SK-N-SH treated with all-trans-retinoic acid at 6 μM for 48 hours (cell line): Measurements from ENCODE around the gene TOE1.

Experiments
- ATAC-seq: fragments of 200-7000 bp; cut with Tn5 transposase; 3 replicates; pipeline ENCODE4 v1.9.1; 2020; ENCODE audit warnings: mild to moderate bottlenecking, moderate library complexity
- ARNTL ChIP-seq: fragments of 450-650 bp; formaldehyde crosslinking; IDR thresholded peaks from 2 replicates; pipeline ENCODE4 v1.5.0; 2020; ENCODE audit warnings: low read depth, mild to moderate bottlenecking, moderate library complexity, borderline replicate concordance
- BACH2 ChIP-seq: fragments of 250-450 bp; sonication (Bioruptor Pico); IDR thresholded peaks from 2 replicates; pipeline ENCODE4 v1.9.0; 2021; ENCODE audit warnings: mild to moderate bottlenecking, borderline replicate concordance
- CREB5 ChIP-seq: fragments of 250-450 bp; sonication (Bioruptor Pico); IDR thresholded peaks from 2 replicates; pipeline ENCODE4 v1.5.1; 2020; ENCODE audit warnings: low read depth, mild to moderate bottlenecking, moderate library complexity
- CSDC2 ChIP-seq: fragments of 250-450 bp; sonication (Bioruptor Pico); IDR thresholded peaks from 2 replicates; pipeline ENCODE4 v1.5.0; 2020; ENCODE audit warnings: mild to moderate bottlenecking, moderate library complexity
- ESRRG ChIP-seq: fragments of 250-450 bp; sonication (Bioruptor Pico); IDR thresholded peaks from 2 replicates; pipeline ENCODE4 v1.6.1; 2021; ENCODE audit warnings: mild to moderate bottlenecking
- GLIS3 ChIP-seq: fragments of 250-450 bp; sonication (Bioruptor Pico); IDR thresholded peaks from 2 replicates; pipeline ENCODE4 v1.5.0; 2020; ENCODE audit warnings: mild to moderate bottlenecking, moderate library complexity
- ISL1 ChIP-seq: fragments of 250-450 bp; sonication (Bioruptor Pico); IDR thresholded peaks from 2 replicates; pipeline ENCODE4 v2.1.2; 2022; ENCODE audit warnings: mild to moderate bottlenecking, moderate library complexity
- OSR1 ChIP-seq: fragments of 250-450 bp; sonication (Bioruptor Pico); IDR thresholded peaks from 2 replicates; pipeline ENCODE4 v1.8.0; 2022; ENCODE audit warnings: moderate library complexity, mild to moderate bottlenecking, inconsistent platforms
- PPARA ChIP-seq: fragments of 250-450 bp; sonication (Bioruptor Pico); IDR thresholded peaks from 2 replicates; pipeline ENCODE4 v1.5.0; 2020; ENCODE audit warnings: mild to moderate bottlenecking, borderline replicate concordance
- RARB ChIP-seq: fragments of 250-450 bp; sonication (Bioruptor Pico); IDR thresholded peaks from 2 replicates; pipeline ENCODE4 v1.8.0; 2021; ENCODE audit warnings: mild to moderate bottlenecking, moderate library complexity
- SNAI2 ChIP-seq: fragments of 250-450 bp; sonication (Bioruptor Pico); IDR thresholded peaks from 2 replicates; pipeline ENCODE4 v1.5.0; 2020; ENCODE audit warnings: mild to moderate bottlenecking, moderate library complexity
- TCF4 ChIP-seq: fragments of 250-450 bp; sonication (Bioruptor Pico); IDR thresholded peaks from 2 replicates; pipeline ENCODE4 v1.8.0; 2021; ENCODE audit warnings: mild to moderate bottlenecking, moderate library complexity, borderline replicate concordance
- TOX ChIP-seq: fragments of 250-450 bp; sonication (Bioruptor Pico); IDR thresholded peaks from 2 replicates; pipeline ENCODE4 v1.8.0; 2021; ENCODE audit warnings: mild to moderate bottlenecking, moderate library complexity, borderline replicate concordance
- ZC3H10 ChIP-seq: fragments of 250-450 bp; sonication (Bioruptor Pico); IDR thresholded peaks from 2 replicates; pipeline ENCODE4 v1.5.1; 2021; ENCODE audit warnings: mild to moderate bottlenecking, moderate library complexity
- ZFP3 ChIP-seq: fragments of 250-450 bp; sonication (Bioruptor Pico); IDR thresholded peaks from 2 replicates; pipeline ENCODE4 v1.5.0; 2020; ENCODE audit warnings: mild to moderate bottlenecking, moderate library complexity
- ZFP30 ChIP-seq: fragments of 450-650 bp; formaldehyde crosslinking; IDR thresholded peaks from 2 replicates; pipeline ENCODE4 v1.5.0; 2022; ENCODE audit warnings: mild to moderate bottlenecking, moderate library complexity
- ZNF565 ChIP-seq: fragments of 450-650 bp; formaldehyde crosslinking; conservative IDR thresholded peaks from 2 replicates; pipeline ENCODE4 v1.5.0; 2020; ENCODE audit warnings: low read depth, mild to moderate bottlenecking, moderate library complexity
- ZNF70 ChIP-seq: fragments of 450-650 bp; formaldehyde crosslinking; IDR thresholded peaks from 2 replicates; pipeline ENCODE4 v1.5.0; 2020; ENCODE audit warnings: mild to moderate bottlenecking, moderate library complexity
- ZNF8 ChIP-seq: fragments of 450-650 bp; formaldehyde crosslinking; IDR thresholded peaks from 2 replicates; pipeline ENCODE4 v1.5.0; 2020; ENCODE audit warnings: mild to moderate bottlenecking, moderate library complexity
- TF ChIP-seq, protein P1 (sequence below): fragments of 250-450 bp; sonication (Bioruptor Pico); IDR thresholded peaks from 2 replicates; pipeline ENCODE4 v1.8.0; 2020; ENCODE audit warnings: mild to moderate bottlenecking, moderate library complexity, borderline replicate concordance
- TF ChIP-seq, protein P2 (sequence below): fragments of 250-450 bp; sonication (Bioruptor Pico); IDR thresholded peaks from 2 replicates; pipeline ENCODE4 v1.5.0; 2020; ENCODE audit warnings: mild to moderate bottlenecking, moderate library complexity
- TF ChIP-seq, protein P3 (sequence below): fragments of 250-450 bp; sonication (Bioruptor Pico); IDR thresholded peaks from 2 replicates; pipeline ENCODE4 v1.5.1; 2021; ENCODE audit warnings: mild to moderate bottlenecking, moderate library complexity

The TOE1 gene

GRCh38 chr1:45314266-45314665 is 25.7 kb upstream of the TOE1 start:
- no peak for TF ChIP-seq ZNF8
- TF ChIP-seq ARNTL (CRISPR knock-in tag), result no peak
- no peak for TF ChIP-seq BACH2 (CRISPR knock-in tag)
- no peak for TF ChIP-seq CREB5 (CRISPR knock-in tag)
- no peak for TF ChIP-seq PPARA (CRISPR knock-in tag)
- TF ChIP-seq GLIS3, result no peak
- no peak for TF ChIP-seq CSDC2 (CRISPR knock-in tag)
- no peak for TF ChIP-seq TCF4 (CRISPR knock-in tag)
- TF ChIP-seq TOX (CRISPR knock-in tag), result no peak
- TF ChIP-seq OSR1 (CRISPR knock-in tag), result no peak
- TF ChIP-seq ISL1, result no peak
- no peak for ATAC-seq

GRCh38 chr1:45317166-45317565 is 22.8 kb upstream of the TOE1 start:
- TF ChIP-seq ESRRG (CRISPR knock-in tag), result no peak
- TF ChIP-seq ZNF70, result no peak
- no peak for TF ChIP-seq TOX (CRISPR knock-in tag)
- no peak for TF ChIP-seq CSDC2 (CRISPR knock-in tag)
- TF ChIP-seq OSR1 (CRISPR knock-in tag), result no peak
- TF ChIP-seq BACH2 (CRISPR knock-in tag), result no peak
- TF ChIP-seq, protein P1, sequence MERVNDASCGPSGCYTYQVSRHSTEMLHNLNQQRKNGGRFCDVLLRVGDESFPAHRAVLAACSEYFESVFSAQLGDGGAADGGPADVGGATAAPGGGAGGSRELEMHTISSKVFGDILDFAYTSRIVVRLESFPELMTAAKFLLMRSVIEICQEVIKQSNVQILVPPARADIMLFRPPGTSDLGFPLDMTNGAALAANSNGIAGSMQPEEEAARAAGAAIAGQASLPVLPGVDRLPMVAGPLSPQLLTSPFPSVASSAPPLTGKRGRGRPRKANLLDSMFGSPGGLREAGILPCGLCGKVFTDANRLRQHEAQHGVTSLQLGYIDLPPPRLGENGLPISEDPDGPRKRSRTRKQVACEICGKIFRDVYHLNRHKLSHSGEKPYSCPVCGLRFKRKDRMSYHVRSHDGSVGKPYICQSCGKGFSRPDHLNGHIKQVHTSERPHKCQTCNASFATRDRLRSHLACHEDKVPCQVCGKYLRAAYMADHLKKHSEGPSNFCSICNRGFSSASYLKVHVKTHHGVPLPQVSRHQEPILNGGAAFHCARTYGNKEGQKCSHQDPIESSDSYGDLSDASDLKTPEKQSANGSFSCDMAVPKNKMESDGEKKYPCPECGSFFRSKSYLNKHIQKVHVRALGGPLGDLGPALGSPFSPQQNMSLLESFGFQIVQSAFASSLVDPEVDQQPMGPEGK (CRISPR knock-in tag), result no peak
- no peak for TF ChIP-seq CREB5 (CRISPR knock-in tag)
- no peak for TF ChIP-seq ZNF8
- TF ChIP-seq ZFP3, result no peak
- TF ChIP-seq ISL1, result no peak
- TF ChIP-seq ZNF565, result no peak
- no peak for TF ChIP-seq ARNTL (CRISPR knock-in tag)
- TF ChIP-seq ZC3H10, result no peak
- TF ChIP-seq, protein P2, sequence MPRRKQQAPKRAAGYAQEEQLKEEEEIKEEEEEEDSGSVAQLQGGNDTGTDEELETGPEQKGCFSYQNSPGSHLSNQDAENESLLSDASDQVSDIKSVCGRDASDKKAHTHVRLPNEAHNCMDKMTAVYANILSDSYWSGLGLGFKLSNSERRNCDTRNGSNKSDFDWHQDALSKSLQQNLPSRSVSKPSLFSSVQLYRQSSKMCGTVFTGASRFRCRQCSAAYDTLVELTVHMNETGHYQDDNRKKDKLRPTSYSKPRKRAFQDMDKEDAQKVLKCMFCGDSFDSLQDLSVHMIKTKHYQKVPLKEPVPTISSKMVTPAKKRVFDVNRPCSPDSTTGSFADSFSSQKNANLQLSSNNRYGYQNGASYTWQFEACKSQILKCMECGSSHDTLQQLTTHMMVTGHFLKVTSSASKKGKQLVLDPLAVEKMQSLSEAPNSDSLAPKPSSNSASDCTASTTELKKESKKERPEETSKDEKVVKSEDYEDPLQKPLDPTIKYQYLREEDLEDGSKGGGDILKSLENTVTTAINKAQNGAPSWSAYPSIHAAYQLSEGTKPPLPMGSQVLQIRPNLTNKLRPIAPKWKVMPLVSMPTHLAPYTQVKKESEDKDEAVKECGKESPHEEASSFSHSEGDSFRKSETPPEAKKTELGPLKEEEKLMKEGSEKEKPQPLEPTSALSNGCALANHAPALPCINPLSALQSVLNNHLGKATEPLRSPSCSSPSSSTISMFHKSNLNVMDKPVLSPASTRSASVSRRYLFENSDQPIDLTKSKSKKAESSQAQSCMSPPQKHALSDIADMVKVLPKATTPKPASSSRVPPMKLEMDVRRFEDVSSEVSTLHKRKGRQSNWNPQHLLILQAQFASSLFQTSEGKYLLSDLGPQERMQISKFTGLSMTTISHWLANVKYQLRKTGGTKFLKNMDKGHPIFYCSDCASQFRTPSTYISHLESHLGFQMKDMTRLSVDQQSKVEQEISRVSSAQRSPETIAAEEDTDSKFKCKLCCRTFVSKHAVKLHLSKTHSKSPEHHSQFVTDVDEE (CRISPR knock-in tag), result no peak
- TF ChIP-seq GLIS3, result no peak
- TF ChIP-seq RARB (CRISPR knock-in tag), result no peak
- no peak for TF ChIP-seq SNAI2 (CRISPR knock-in tag)
- TF ChIP-seq, protein P3, sequence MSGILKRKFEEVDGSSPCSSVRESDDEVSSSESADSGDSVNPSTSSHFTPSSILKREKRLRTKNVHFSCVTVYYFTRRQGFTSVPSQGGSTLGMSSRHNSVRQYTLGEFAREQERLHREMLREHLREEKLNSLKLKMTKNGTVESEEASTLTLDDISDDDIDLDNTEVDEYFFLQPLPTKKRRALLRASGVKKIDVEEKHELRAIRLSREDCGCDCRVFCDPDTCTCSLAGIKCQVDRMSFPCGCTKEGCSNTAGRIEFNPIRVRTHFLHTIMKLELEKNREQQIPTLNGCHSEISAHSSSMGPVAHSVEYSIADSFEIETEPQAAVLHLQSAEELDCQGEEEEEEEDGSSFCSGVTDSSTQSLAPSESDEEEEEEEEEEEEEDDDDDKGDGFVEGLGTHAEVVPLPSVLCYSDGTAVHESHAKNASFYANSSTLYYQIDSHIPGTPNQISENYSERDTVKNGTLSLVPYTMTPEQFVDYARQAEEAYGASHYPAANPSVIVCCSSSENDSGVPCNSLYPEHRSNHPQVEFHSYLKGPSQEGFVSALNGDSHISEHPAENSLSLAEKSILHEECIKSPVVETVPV, result no peak
- ATAC-seq, result no peak

DNA sequence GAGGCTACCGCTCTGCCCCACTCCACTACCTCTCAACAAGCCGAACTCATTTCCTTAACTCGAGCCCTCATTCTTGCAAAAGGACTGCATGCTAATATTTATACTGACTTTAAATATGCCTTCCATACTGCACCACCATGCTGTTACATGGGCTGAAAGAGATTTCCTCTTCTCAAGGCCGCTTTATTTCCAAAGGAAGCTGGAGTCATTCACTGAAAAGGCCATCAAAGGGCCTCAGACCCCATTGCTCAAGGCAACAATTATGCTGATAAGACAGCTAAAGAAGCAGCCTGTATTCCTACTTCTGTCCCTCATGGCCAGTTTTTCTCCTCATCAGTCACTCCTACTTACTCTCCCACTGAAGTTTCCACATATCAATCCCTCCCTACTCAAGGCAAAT is 20.2 kb upstream of the TOE1 start:
- TF ChIP-seq BACH2 (CRISPR knock-in tag) (no peak), CREB5 (CRISPR knock-in tag) (no peak), ZNF8 (no peak), SNAI2 (CRISPR knock-in tag) (no peak), ZFP3 (no peak), PPARA (CRISPR knock-in tag) (no peak), OSR1 (CRISPR knock-in tag) (no peak), ARNTL (CRISPR knock-in tag) (no peak), ZNF70 (no peak), RARB (CRISPR knock-in tag) (no peak), ZFP30 (CRISPR knock-in tag) (no peak), ISL1 (no peak)
- TF ChIP-seq, protein P2 (CRISPR knock-in tag), result no peak
- TF ChIP-seq, protein P3, result no peak
- ATAC-seq, result no peak
